ENCODE results near the gene C6orf120.

DNA sequence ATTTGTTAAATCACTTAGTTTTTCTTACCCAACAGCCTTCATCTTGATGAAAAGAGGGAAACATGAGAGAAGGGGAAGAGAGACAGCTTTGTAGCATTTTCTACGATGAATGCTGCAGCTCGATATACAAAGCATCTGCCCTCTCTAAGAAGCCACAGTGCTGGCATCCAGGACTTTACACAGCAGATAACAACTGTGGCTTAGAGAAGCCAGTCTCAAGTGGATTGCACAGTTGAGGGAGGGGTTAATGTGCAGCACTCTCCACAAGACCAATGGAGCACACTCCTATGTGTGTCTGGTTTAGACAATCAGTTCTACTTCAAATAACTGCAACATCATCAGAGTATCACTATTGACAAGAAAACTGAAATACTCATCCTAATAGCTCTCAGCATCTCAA, 5.8 kb downstream of the C6orf120 start:
- TF ChIP-seq, protein P1, sequence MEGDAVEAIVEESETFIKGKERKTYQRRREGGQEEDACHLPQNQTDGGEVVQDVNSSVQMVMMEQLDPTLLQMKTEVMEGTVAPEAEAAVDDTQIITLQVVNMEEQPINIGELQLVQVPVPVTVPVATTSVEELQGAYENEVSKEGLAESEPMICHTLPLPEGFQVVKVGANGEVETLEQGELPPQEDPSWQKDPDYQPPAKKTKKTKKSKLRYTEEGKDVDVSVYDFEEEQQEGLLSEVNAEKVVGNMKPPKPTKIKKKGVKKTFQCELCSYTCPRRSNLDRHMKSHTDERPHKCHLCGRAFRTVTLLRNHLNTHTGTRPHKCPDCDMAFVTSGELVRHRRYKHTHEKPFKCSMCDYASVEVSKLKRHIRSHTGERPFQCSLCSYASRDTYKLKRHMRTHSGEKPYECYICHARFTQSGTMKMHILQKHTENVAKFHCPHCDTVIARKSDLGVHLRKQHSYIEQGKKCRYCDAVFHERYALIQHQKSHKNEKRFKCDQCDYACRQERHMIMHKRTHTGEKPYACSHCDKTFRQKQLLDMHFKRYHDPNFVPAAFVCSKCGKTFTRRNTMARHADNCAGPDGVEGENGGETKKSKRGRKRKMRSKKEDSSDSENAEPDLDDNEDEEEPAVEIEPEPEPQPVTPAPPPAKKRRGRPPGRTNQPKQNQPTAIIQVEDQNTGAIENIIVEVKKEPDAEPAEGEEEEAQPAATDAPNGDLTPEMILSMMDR (conservative IDR thresholded peaks at IDR 0.05; ENCODE audit: low read depth, low read length): no peak
- TF ChIP-seq EZH2phosphoT487 (IDR thresholded peaks at IDR 0.05; ENCODE audit: borderline replicate concordance, low read length) (no peak), EZH2 (IDR thresholded peaks at IDR 0.05; ENCODE audit: low read length, unreplicated experiment) (no peak)

Data from PC-3 (cell line).